K562 (cell line): Measurements from ENCODE around the gene FADS1. TPM values are rescaled to one million over a fixed set of nuclear protein-coding genes. Genes with fewer than 3 reads are reported as not detected.

Source experiments
- AFF1 ChIP-seq, 2 experiments: fragments of 450-650 bp; IDR thresholded peaks; 2 replicates each; pipeline ENCODE4 v1.6.1; 2018; ENCODE audit warnings: mild to moderate bottlenecking in 2 of 2, low read depth in 1 of 2; ENCODE audit not compliant: partially characterized antibody in 2 of 2
- DNMT1 ChIP-seq: fragments of 450-650 bp; IDR thresholded peaks from 2 replicates; pipeline ENCODE4 v1.6.1; 2016; ENCODE audit warnings: antibody characterized with exemption, mild to moderate bottlenecking
- HDAC2 ChIP-seq: fragments of 450-650 bp; IDR thresholded peaks from 2 replicates; pipeline ENCODE4 v1.6.1; 2016; ENCODE audit warnings: mild to moderate bottlenecking
- KDM5B ChIP-seq: fragments of 200-600 bp; sonication (generic); IDR thresholded peaks from 2 replicates; pipeline ENCODE4 v1.6.1; 2012; ENCODE audit warnings: low read depth, mild to moderate bottlenecking, moderate library complexity, low read length, control low read depth, inconsistent platforms; ENCODE audit not compliant: insufficient replicate concordance
- NRF1 ChIP-seq, 2 experiments: fragments of 450-650 bp; IDR thresholded peaks in 1 of 2; conservative IDR thresholded peaks in 1 of 2; 2 replicates each; pipeline ENCODE4 v1.6.1; 2014; ENCODE audit warnings: mild to moderate bottlenecking in 2 of 2
- PHF8 ChIP-seq: fragments of 200-600 bp; sonication (generic); IDR thresholded peaks from 2 replicates; pipeline ENCODE4 v1.6.1; 2012; ENCODE audit warnings: mixed run types, mild to moderate bottlenecking, inconsistent platforms, low read length, moderate library complexity, borderline replicate concordance
- POU5F1 ChIP-seq: fragments of 150-350 bp; IDR thresholded peaks from 2 replicates; pipeline ENCODE4 v1.6.1; 2014; ENCODE audit warnings: borderline replicate concordance, low read length, low read depth, mild to moderate bottlenecking; ENCODE audit not compliant: partially characterized antibody
- PREB ChIP-seq: sonication (generic); formaldehyde crosslinking; IDR thresholded peaks from 2 replicates; pipeline ENCODE4 v1.8.1; 2023; ENCODE audit warnings: mild to moderate bottlenecking, missing genetic modification reagents
- RUNX1 ChIP-seq: sonication (generic); IDR thresholded peaks from 2 replicates; pipeline ENCODE4 v1.6.1; 2016; ENCODE audit warnings: antibody characterized with exemption, low read depth
- SOX6 ChIP-seq: fragments of 450-650 bp; IDR thresholded peaks from 2 replicates; pipeline ENCODE4 v1.6.1; 2014; ENCODE audit warnings: mild to moderate bottlenecking
- SREBF2 ChIP-seq: sonication (generic); formaldehyde crosslinking; IDR thresholded peaks from 2 replicates; pipeline ENCODE4 v1.4.0; 2020; ENCODE audit warnings: mild to moderate bottlenecking, missing genetic modification reagents
- ZBTB26 ChIP-seq: fragments of 450-650 bp; formaldehyde crosslinking; IDR thresholded peaks from 2 replicates; pipeline ENCODE4 v1.4.0; 2022; ENCODE audit warnings: missing genetic modification characterization
- ZBTB34 ChIP-seq: fragments of 250-450 bp; sonication (Bioruptor Pico); IDR thresholded peaks from 2 replicates; pipeline ENCODE4 v1.8.0; 2021; ENCODE audit warnings: mild to moderate bottlenecking, moderate library complexity
- ZBTB5 ChIP-seq: fragments of 450-650 bp; IDR thresholded peaks from 2 replicates; pipeline ENCODE4 v1.6.1; 2017; ENCODE audit warnings: antibody characterized with exemption
- ZNF175 ChIP-seq: fragments of 200-800 bp; sonication (Bioruptor generic); IDR thresholded peaks from 2 replicates; pipeline ENCODE4 v1.6.1; 2016; ENCODE audit warnings: low read depth, mild to moderate bottlenecking, missing genetic modification characterization, missing compliant biosample characterization
- ZNF444 ChIP-seq: fragments of 250-450 bp; sonication (Bioruptor Pico); IDR thresholded peaks from 2 replicates; pipeline ENCODE4 v1.4.0; 2020; ENCODE audit warnings: mild to moderate bottlenecking, moderate library complexity
- polyA plus RNA-seq, 8 experiments: library from polyadenylated mRNA; depleted of rRNA in 4 of 8; stranded (reverse) in 5 of 8; unstranded in 3 of 8; fragments of >200 nt; fragmentation: Nextera tagmentation in 2 of 8; fragmentation: Illumina TruSeq in 1 of 8; extraction: Ambion mirVana in 2 of 8; extraction: Trizol in 1 of 8; gene quantifications; 2 replicates each; pipeline versions ENCODE4 v1.2.1 to v1.2.3, GENCODE V29; 2011 to 2014; ENCODE audit warnings: inconsistent platforms in 1 of 8, missing spikeins in 1 of 8
- total RNA-seq, 7 experiments: library from RNA; depleted of rRNA in 6 of 7; stranded (reverse); fragments of >200 nt in 6 of 7; fragmentation: Illumina TruSeq in 2 of 7; extraction: Trizol in 2 of 7; gene quantifications; 2 replicates each; pipeline versions ENCODE4 v1.2.1 to v1.2.3, GENCODE V29; 2011 to 2021; ENCODE audit warnings: low replicate concordance in 1 of 7

FADS1 gene
- total and polyA plus RNA-seq, 9 of the 15 experiments (the other 6 are each of a cell fraction or from before 2014, with no cell fraction given) = 110 to 864 (median 364) TPM

- TF ChIP-seq AFF1 (IDR thresholded peaks at IDR 0.05; ENCODE audit: low read depth in 1 of 2, partially characterized antibody in 2 of 2) = peak; percentile 62 to 76
- peak; percentile 88; the same call in 1 of the 2 replicates for TF ChIP-seq HDAC2
- peak; percentile 42 for TF ChIP-seq KDM5B
- no peak for TF ChIP-seq POU5F1
- TF ChIP-seq SOX6 = peak; percentile 89
- no peak for TF ChIP-seq SREBF2 (CRISPR knock-in tag)
- 0 out of 2 replicates have a peak, but pooled peaks have one; percentile 50 for TF ChIP-seq ZNF444 (CRISPR knock-in tag)
- no peak for TF ChIP-seq ZBTB26 (CRISPR knock-in tag)
- TF ChIP-seq RUNX1 = peak; percentile 67; the same call in 1 of the 2 replicates
- TF ChIP-seq PHF8 = peak; percentile 22; the same call in 1 of the 2 replicates
- no peak for TF ChIP-seq DNMT1
- peak; percentile 12; the same call in 1 of the 2 replicates for TF ChIP-seq ZBTB5
- TF ChIP-seq ZNF175 = peak; percentile 61; the same call in 1 of the 2 replicates
- TF ChIP-seq ZBTB34 (CRISPR knock-in tag) = no peak
- TF ChIP-seq PREB (CRISPR knock-in tag) = no peak
- 0 out of 4 replicates have a peak, but pooled peaks of 1 of the 2 experiments have one; percentile 19 for TF ChIP-seq NRF1 (conservative IDR thresholded peaks at IDR 0.05 in 1 of 2, IDR thresholded peaks at IDR 0.05 in 1 of 2)
Measured at GRCh38 chr11:61841636-61842527, 25.1 kb upstream of the FADS1 start (continued).
